ENCODE measurements around the gene SERGEF.

DNA sequence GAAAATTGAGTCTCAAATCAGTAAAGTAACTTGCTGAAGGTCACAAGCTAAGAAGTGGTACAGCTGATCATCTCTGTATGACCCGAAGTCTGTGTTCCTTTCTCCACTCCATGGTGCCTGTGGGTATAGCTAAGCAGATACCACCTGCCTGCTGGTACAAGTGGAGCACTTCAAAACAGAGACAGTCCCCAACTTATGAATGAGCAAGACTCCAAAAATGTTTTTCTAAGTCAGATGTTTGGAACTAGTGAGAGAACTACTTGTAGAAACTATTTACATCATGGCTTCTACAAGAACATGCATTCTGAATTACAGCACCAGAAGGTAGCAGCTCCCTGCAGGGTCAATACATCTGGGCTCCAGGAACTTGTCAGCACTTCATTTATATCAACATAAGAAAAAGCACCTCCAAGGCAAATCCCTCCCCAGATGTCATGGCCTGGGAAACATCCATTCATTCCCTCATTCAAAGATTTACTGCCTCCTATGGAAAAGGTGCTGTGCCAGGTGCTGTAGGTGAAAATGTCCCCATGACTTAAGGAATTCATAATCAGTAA lies 94.7 kb downstream of the SERGEF start:
- TF ChIP-seq, protein P1, sequence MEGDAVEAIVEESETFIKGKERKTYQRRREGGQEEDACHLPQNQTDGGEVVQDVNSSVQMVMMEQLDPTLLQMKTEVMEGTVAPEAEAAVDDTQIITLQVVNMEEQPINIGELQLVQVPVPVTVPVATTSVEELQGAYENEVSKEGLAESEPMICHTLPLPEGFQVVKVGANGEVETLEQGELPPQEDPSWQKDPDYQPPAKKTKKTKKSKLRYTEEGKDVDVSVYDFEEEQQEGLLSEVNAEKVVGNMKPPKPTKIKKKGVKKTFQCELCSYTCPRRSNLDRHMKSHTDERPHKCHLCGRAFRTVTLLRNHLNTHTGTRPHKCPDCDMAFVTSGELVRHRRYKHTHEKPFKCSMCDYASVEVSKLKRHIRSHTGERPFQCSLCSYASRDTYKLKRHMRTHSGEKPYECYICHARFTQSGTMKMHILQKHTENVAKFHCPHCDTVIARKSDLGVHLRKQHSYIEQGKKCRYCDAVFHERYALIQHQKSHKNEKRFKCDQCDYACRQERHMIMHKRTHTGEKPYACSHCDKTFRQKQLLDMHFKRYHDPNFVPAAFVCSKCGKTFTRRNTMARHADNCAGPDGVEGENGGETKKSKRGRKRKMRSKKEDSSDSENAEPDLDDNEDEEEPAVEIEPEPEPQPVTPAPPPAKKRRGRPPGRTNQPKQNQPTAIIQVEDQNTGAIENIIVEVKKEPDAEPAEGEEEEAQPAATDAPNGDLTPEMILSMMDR (IDR thresholded peaks at IDR 0.05) = no peak
- no peak for TF ChIP-seq POLR2A (IDR thresholded peaks at IDR 0.05)
